Keratinocyte (primary cell): ENCODE data around the gene MAU2. TPM values are rescaled to one million over a fixed set of nuclear protein-coding genes. Genes with fewer than 3 reads are reported as not detected.

ENCODE experiments used
- DNase-seq: peaks from one replicate; pipeline ENCODE4 v3.0.0-alpha.2; 2011; ENCODE audit warnings: low read depth, missing footprints, low spot score
- FAIRE-seq: peaks from 2 replicates; lab custom pipeline; 2011; peaks lifted over from hg19 to GRCh38; lab: Jason Lieb, UNC
- H2AFZ ChIP-seq: 2 replicates; pipeline ENCODE4 v1.6.0; 2012; ENCODE audit warnings: low read length, control low read depth, inconsistent platforms; ENCODE audit not compliant: control insufficient read depth
- H3K27ac ChIP-seq: 2 replicates; pipeline ENCODE4 v1.5.1; 2011; ENCODE audit warnings: low read length; ENCODE audit not compliant: control insufficient read depth, insufficient read depth
- H3K27me3 ChIP-seq: 3 replicates; pipeline ENCODE4 v1.6.0; 2011; ENCODE audit warnings: low read length; ENCODE audit not compliant: control insufficient read depth, insufficient read depth; ENCODE audit errors: extremely low read depth
- H3K36me3 ChIP-seq, 2 experiments: 2 replicates in 1 of 2; 3 replicates in 1 of 2; pipeline ENCODE4 v1.5.1; 2011; ENCODE audit warnings: low read length in 2 of 2, mild to moderate bottlenecking in 1 of 2; ENCODE audit not compliant: control insufficient read depth in 2 of 2, insufficient read depth in 2 of 2; ENCODE audit errors: extremely low read depth in 1 of 2
- H3K4me1 ChIP-seq: 3 replicates; pipeline ENCODE4 v1.5.1; 2011; ENCODE audit warnings: low read length; ENCODE audit not compliant: control insufficient read depth, insufficient read depth; ENCODE audit errors: extremely low read depth
- H3K4me2 ChIP-seq: 3 replicates; pipeline ENCODE4 v1.6.0; 2011; ENCODE audit warnings: low read depth, low read length; ENCODE audit not compliant: control insufficient read depth, insufficient read depth; ENCODE audit errors: extremely low read depth
- H3K4me3 ChIP-seq, 3 experiments: fragments of 200-600 bp in 1 of 3; sonication (generic) in 1 of 3; 2 replicates in 2 of 3; 3 replicates in 1 of 3; pipeline ENCODE4 v1.5.1; 2011 to 2016; ENCODE audit warnings: low read length in 3 of 3, mild to moderate bottlenecking in 3 of 3, control low read depth in 2 of 3, inconsistent platforms in 1 of 3, low read depth in 1 of 3, mixed read lengths in 1 of 3, mixed run types in 1 of 3, moderate library complexity in 1 of 3; ENCODE audit not compliant: control insufficient read depth in 2 of 3, insufficient read depth in 2 of 3; ENCODE audit errors: extremely low read depth in 1 of 3
- H3K79me2 ChIP-seq: 2 replicates; pipeline ENCODE4 v1.6.0; 2012; ENCODE audit warnings: low read length; ENCODE audit not compliant: control insufficient read depth, insufficient read depth
- H3K9ac ChIP-seq: 3 replicates; pipeline ENCODE4 v1.6.0; 2011; ENCODE audit warnings: low read length; ENCODE audit not compliant: control insufficient read depth, insufficient read depth; ENCODE audit errors: extremely low read depth
- H3K9me1 ChIP-seq: 3 replicates; pipeline ENCODE4 v1.6.0; 2011; ENCODE audit warnings: low read length; ENCODE audit not compliant: control insufficient read depth, insufficient read depth; ENCODE audit errors: extremely low read depth
- H3K9me3 ChIP-seq: 2 replicates; pipeline ENCODE4 v1.5.1; 2012; ENCODE audit warnings: low read depth, low read length; ENCODE audit not compliant: control insufficient read depth
- H4K20me1 ChIP-seq: 3 replicates; pipeline ENCODE4 v1.6.0; 2011; ENCODE audit warnings: low read length; ENCODE audit not compliant: control insufficient read depth, insufficient read depth; ENCODE audit errors: extremely low read depth
- EZH2 ChIP-seq: IDR thresholded peaks from one replicate; pipeline ENCODE4 v1.6.1; 2012; ENCODE audit warnings: inconsistent platforms, mild to moderate bottlenecking, low read length, moderate library complexity
- dilution Hi-C: fragments of 300-500 bp; cut with MboI; formaldehyde crosslinking; loops from one replicate; pipeline ENCODE4 v1.7.0; 2020; ENCODE audit warnings: low sequenced_read_pairs; ENCODE audit not compliant: extremely low pct_ligation_motif_present
- polyA plus RNA-seq, 5 experiments: library from polyadenylated mRNA; depleted of rRNA in 3 of 5; stranded (reverse) in 3 of 5; stranded (forward) in 1 of 5; unstranded in 1 of 5; fragments of >200 nt; gene quantifications; 1 replicate in 1 of 5; 2 replicates in 3 of 5; 3 replicates in 1 of 5; pipeline versions ENCODE4 v1.2.1 to v1.2.3, GENCODE V29; 2011 to 2012; ENCODE audit warnings: missing spikeins in 2 of 5, low read depth in 1 of 5, low replicate concordance in 1 of 5
- TF ChIP-seq, protein P1 (sequence below), 3 experiments: IDR thresholded peaks in 1 of 3; conservative IDR thresholded peaks in 1 of 3; optimal IDR thresholded peaks in 1 of 3; 2 replicates in 2 of 3; 3 replicates in 1 of 3; pipeline versions ENCODE3 to v1.5.1; 2011; ENCODE audit warnings: low read length in 3 of 3, mild to moderate bottlenecking in 3 of 3, moderate library complexity in 2 of 3, control low read depth in 1 of 3, inconsistent platforms in 1 of 3; ENCODE audit not compliant: insufficient read depth in 2 of 3; ENCODE audit errors: extremely low read depth in 1 of 3

The MAU2 gene
- polyA plus RNA-seq, 1 donor (not counting 4 experiments of a cell fraction or from before 2014, with no cell fraction given): 10.3 TPM

DNA sequence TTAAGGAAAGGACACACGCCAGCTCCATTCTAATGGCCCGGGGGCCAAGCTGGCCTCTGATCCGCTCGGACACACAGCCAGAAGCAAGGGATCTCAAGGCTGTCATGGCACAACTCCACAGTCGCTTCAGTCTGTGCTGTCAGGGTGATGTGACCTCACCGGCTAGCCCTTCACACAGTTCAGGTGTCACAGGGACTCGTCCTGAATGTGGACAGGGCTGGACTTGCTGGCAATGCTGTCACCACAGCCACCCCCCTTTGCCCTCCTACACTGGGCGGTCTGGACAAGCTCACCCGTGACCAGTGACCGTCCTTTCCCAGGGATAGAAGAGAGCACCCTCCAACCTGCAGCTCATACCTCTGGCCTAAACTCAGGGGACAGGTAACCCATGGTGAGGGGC lies 15.6 kb upstream of the MAU2 start:
- Histone ChIP-seq H3K9me1 (no peaks in the 10 kb centered on the region), H3K27me3 (no peaks in the 10 kb centered on the region), H3K9ac (no peak overlapping the region), H3K27ac (no peak overlapping the region), H3K4me3 (no peak overlapping the region), H2AFZ (no peak overlapping the region), H3K9me3 (no peaks in the 10 kb centered on the region), H3K79me2 (no peaks in the 10 kb centered on the region), H3K4me1 (no peaks in the 10 kb centered on the region), H4K20me1 (no peaks in the 10 kb centered on the region), H3K4me2 (no peak overlapping the region), H3K36me3 (peaks cover 39 to 59% of the 10 kb centered on the region in 2 experiments)
- FAIRE-seq: no peak
- TF ChIP-seq, protein P1, sequence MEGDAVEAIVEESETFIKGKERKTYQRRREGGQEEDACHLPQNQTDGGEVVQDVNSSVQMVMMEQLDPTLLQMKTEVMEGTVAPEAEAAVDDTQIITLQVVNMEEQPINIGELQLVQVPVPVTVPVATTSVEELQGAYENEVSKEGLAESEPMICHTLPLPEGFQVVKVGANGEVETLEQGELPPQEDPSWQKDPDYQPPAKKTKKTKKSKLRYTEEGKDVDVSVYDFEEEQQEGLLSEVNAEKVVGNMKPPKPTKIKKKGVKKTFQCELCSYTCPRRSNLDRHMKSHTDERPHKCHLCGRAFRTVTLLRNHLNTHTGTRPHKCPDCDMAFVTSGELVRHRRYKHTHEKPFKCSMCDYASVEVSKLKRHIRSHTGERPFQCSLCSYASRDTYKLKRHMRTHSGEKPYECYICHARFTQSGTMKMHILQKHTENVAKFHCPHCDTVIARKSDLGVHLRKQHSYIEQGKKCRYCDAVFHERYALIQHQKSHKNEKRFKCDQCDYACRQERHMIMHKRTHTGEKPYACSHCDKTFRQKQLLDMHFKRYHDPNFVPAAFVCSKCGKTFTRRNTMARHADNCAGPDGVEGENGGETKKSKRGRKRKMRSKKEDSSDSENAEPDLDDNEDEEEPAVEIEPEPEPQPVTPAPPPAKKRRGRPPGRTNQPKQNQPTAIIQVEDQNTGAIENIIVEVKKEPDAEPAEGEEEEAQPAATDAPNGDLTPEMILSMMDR (optimal IDR thresholded peaks at IDR 0.05 in 1 of 3, IDR thresholded peaks at IDR 0.05 in 1 of 3, conservative IDR thresholded peaks at IDR 0.05 in 1 of 3; ENCODE audit: extremely low read depth in 1 of 3, insufficient read depth in 2 of 3, low read length in 3 of 3): no peak
- TF ChIP-seq EZH2: no peak
- dilution Hi-C loops: no loop called here
- DNase-seq: no peak

DNA sequence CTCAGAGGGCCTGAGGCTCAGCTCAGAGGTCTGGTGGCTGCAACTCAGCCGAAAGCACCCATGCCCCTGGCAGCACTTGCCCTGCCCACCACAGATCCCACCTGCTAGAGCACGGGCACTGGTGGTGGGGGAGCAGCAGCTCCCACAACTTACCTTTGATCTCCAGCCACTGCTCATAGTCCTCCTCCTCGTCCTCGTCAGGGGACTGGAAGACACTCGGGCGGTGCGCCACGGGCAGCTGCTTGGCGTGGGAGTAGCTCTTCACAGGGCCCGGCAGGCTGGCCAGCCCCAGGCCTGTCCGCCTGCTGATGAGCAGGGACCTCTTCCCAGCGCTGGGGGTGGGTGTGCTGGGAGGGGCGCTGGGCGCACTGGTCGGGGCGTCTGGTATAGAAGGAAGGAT lies 14.9 kb upstream of the MAU2 start:
- Histone ChIP-seq H3K27me3 (no peaks in the 10 kb centered on the region), H3K9me3 (no peaks in the 10 kb centered on the region), H3K4me1 (no peaks in the 10 kb centered on the region), H3K79me2 (no peaks in the 10 kb centered on the region), H3K4me2 (no peak overlapping the region), H3K9ac (no peak overlapping the region), H3K9me1 (no peaks in the 10 kb centered on the region), H3K36me3 (peaks cover 39 to 59% of the 10 kb centered on the region in 2 experiments), H2AFZ (no peak overlapping the region), H4K20me1 (no peaks in the 10 kb centered on the region), H3K4me3 (no peak overlapping the region), H3K27ac (no peak overlapping the region)
- TF ChIP-seq, protein P1 (optimal IDR thresholded peaks at IDR 0.05 in 1 of 3, IDR thresholded peaks at IDR 0.05 in 1 of 3, conservative IDR thresholded peaks at IDR 0.05 in 1 of 3; ENCODE audit: extremely low read depth in 1 of 3, insufficient read depth in 2 of 3, low read length in 3 of 3): no peak
- TF ChIP-seq EZH2: no peak
- FAIRE-seq: no peak
- dilution Hi-C loops: no loop called here
- DNase-seq: no peak
